Sigmoid colon (tissue), 4 donors: Measurements from ENCODE around the gene HMX3.

Experiments
- CTCF ChIP-seq, 4 experiments: fragments of 450-650 bp in 3 of 4; fragments of 200-600 bp in 1 of 4; IDR thresholded peaks; one replicate each; pipeline ENCODE4 v1.5.1; 2016 to 2019; ENCODE audit warnings: antibody characterized with exemption in 4 of 4, mild to moderate bottlenecking in 3 of 4, moderate library complexity in 2 of 4
- POLR2A ChIP-seq, 2 donors: fragments of 450-650 bp; IDR thresholded peaks; one replicate each; pipeline ENCODE4 v1.6.1; 2016; ENCODE audit warnings: antibody characterized with exemption in 2 of 2, mild to moderate bottlenecking in 2 of 2, moderate library complexity in 2 of 2
- POLR2AphosphoS5 ChIP-seq, 4 donors: sonication (generic); formaldehyde crosslinking; IDR thresholded peaks; one replicate each; pipeline ENCODE4 v1.6.1; 2017; ENCODE audit warnings: antibody characterized with exemption in 4 of 4

GRCh38 chr10:123147635-123148413, 12.1 kb downstream of the HMX3 start, which contains the start of gene HMX2:
- no peak for TF ChIP-seq CTCF (IDR thresholded peaks at IDR 0.05)
- TF ChIP-seq POLR2A (IDR thresholded peaks at IDR 0.05): no peak
- TF ChIP-seq POLR2AphosphoS5 (IDR thresholded peaks at IDR 0.05): no peak
